Esophagus mucosa (tissue), 1 donor: ENCODE data around the gene TBC1D9B. TPM values are rescaled to one million over a fixed set of nuclear protein-coding genes. Genes with fewer than 3 reads are reported as not detected.
"Not testable (repeated sequence)": the region's sequence is repeated elsewhere in the genome, so short reads cannot be mapped to it uniquely, and the experiment has no call there.

Experiments
- ATAC-seq: fragments of 200-7000 bp; cut with Tn5 transposase; one replicate; pipeline ENCODE4 v1.9.1; 2020
- total RNA-seq: library from RNA; stranded (reverse); gene quantifications from one replicate; pipeline ENCODE4 v1.2.4, GENCODE V29; 2023
- donor health status: DM: yes; HTN: yes; CAD: no.

The TBC1D9B gene
- total RNA-seq, 1 donor from 2014 or later = 66.3 TPM

DNA sequence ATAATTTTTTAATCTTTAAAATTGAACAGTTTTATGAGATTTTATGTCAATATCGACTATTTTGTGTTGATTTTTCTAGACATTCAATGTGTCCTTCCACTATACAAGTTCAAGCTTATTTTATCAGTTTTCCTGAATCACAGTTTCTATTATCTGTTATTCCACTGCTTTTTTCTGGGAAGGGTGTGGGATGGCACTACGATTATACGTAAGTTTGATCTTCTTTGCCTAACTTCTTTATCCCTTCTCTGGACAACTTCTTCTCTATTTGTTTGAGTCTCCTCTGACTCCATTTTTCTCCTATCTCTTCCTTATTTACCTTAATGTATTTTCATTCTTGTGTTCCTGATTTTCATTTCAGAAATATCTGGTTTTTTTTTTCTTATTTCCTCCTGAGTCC, 24.5 kb downstream of the TBC1D9B start:
- ATAC-seq = no peak

DNA sequence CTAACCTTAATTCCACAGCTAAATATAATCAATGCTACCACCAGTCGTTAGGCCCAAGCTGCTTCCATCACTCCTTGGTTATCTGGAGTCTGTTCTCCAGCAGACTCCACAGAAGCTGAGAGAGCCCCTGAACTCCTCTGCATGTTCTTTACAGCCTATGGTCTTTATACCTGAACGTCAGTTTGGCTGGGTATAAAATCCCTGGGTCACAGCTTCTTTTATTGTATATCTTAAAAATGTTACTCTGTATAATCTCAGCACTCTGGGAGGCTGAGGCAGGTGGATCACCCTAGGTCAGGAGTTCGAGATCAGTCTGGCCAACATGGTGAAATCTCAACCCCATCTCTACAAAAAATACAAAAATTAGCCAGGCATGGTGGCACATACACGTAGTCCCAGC, 25.4 kb downstream of the TBC1D9B start:
- no peak for ATAC-seq

DNA sequence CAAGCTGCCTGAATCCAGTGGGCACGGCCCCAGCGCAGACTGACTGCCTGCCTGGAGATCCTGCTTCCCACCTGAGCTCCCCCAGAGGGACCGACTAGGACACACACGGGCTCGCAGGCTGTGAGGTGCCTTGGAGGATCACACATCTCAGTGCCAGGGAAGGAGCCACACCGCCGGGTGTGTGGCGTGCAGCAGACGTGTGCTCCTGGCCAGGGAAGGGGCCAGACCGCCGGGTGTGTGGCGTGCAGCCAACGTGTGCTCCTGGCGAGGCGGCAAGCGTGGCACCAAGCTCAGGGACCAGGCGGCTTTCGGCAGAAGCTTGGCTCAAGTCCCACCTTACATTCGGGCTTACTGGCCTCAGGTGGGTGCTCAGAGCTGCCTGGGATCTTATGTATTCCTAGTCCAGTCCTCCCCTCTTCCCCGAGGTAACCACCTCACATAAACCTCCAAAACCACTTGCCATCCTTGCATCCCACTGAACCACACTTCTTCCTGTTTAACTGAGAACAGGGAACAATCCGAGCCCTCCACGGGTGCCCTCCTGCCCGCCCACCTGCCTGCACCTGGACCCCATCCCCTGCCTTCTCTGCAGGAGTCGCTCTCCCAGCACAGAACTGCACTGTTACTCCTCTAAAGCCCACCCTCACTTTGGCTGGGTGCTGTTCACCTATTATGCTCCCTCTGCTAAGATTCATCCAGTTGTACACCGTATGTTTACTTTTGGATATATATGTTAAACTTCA, 26.7 kb downstream of the TBC1D9B start:
- ATAC-seq = no peak

DNA sequence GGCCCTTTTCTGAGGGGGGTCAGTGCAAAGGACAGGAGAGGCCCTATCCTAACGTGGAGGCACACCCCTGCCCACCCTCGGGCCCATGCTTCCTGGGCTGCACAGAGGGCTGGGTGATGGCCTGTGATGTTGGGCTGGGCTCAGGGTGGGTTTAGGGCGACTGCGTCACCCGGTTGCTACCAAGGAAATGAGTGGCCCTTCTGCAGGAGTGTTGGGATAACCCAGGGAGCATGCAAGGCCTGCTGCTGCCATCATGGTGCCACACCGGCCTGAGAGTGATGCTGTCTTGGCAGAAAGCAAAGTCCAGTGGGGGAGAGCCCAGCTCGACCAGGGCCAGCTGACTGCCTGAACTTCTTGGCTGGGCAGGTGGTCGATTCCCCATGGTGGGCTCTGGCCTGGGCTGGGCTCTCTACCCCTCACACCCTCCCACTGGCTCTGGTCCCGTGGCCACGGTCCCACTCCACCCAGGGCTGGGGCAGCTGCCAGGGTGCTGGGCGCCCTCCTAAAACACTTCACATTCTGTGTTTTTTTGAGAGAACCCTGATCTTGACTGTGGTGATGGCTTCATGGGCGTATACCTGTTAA, 27.5 kb downstream of the TBC1D9B start:
- ATAC-seq = no peak

DNA sequence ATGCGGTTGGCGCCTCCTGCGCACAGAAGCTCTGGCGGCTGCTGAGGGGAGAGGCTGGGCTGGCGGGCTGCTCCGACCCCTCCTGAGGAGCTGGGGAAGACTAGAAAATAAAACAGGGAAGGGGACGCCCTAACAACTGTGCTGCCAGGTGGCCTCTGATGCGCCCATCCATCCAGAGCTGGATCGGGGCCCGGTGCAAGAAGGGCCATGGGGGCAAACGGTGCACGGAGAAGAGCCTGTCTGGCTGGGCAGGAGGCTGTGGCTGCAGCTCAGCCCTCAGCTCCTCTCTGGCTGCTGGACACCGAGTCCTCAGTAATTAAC, 28.0 kb downstream of the TBC1D9B start:
- ATAC-seq = no peak

DNA sequence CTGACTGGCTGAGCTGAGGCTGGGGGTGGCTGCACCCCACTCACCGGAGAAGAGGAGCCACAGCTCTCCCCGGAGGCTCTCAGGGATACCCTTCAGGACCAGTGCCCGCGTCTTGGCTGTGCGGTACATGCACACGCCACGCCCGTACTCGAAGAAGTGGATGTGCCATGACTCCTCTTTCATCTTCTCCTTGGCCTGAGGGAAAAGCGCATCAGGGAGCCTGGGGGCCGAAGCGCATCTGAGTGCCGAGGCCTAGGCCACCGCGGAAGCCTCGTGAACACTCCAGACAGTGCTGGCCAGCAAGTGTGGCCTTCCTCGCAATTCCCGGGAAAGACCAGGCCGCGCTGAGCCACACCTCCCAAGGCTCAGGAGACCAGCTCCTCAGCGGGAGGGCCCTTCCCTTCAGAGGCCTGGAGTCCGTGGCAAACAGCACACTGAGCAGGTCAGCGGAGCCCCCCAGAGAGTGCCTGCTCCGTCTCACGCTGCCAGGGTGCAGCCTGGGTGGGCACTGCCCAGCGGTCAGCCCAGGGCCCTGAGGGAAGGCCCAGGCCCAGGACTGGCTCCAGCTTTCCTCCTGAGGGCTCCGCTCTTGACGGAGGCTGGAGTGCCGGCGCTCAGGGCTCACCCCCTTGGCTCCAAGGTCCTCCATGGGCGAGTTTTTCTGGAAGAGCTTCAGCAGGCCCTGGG, 28.6 kb downstream of the TBC1D9B start:
- no peak for ATAC-seq

DNA sequence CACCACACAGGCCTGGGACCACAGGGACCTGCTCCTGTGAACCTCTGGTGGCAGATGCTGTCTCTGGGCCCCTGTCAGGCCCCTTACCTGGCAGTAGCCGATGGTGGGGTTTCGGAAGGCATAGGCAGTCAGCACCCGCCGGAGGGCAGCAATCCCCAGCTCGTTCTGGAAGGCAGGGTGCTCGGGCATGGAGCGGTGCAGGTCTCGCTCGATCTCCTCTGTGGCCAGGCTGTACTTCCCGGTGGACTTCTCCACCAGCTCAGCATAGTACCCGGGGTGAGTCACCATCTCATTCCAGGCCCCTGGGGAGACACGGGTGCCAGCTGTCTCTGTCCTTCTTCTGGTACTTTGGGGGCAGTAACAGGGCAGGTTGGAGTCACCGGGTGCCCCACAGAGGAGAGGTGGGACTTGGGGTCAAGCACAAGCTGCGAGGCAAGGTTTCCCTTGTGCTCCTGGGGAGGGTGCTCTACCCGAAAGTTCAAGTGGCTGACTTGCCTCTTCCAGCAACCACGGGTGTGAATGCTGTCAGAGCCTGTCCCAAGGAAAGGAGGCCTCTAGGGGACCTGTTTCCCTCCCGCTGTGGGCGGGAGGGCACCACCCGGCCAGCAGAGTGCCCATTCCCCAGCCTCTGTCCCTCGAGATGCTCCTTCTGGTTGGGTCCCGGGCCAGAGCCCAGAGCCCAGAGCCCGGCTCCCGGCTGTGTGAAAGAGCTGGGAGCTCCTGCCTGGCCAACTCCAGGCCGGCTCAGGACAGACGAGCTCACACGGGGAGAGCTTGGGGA, 29.3 kb downstream of the TBC1D9B start:
- no peak for ATAC-seq

DNA sequence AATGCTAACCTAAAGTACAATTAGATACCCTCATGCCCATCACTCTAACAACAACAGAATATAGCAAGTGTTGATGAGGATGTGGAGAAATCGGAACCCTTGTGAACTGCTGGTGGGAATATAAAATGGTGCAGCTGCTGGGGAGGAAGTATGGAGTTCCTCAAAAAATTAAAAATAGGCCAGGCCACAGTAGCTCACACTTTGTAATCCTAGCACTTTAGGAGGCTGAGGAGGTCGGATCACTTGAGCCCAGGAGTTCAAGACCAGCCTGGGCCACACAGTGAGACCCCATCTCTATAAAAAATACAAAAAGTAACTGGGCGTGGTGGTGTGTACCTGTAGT, 31.1 kb downstream of the TBC1D9B start:
- ATAC-seq = no peak

DNA sequence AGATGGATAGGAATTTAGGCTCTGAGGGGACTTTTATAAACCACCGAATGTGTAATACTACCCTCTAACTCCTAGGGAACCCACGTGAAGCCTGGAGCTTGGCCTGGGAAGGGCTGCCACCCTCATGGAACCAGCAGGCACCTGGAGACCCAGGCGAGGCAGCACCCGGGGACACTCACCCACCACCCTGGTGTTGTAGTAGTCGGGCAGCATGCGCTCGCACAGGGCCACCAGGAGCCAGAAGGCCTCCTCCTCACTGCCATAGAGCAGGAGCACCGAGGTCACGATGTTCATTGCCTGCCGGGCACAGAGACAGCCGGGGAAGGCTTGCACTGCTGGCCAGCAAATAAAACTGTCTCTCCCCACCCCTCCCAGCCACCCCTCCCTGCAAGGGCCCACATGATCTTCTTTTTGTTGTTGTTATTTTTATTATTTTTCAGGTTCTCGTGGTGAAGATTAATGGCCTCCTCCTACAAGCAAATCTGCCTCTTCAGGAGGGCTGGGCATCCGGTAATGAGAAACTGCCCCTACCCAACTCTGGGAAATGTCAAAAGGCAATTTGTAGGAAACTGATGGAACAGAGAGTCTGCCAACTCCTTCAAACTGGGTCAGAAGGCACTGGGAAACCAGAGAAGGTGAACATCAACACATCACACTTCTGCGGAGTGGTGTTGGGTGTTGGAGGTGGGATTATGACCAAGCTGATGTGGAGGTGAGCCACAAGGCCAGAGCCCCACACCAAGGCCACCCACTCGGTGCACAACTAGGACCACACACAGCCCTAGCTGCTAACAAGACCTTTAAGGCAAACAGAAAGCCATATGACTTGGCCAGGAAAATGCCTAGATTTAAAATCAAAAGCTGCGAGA, 31.7 kb downstream of the TBC1D9B start:
- no peak for ATAC-seq

DNA sequence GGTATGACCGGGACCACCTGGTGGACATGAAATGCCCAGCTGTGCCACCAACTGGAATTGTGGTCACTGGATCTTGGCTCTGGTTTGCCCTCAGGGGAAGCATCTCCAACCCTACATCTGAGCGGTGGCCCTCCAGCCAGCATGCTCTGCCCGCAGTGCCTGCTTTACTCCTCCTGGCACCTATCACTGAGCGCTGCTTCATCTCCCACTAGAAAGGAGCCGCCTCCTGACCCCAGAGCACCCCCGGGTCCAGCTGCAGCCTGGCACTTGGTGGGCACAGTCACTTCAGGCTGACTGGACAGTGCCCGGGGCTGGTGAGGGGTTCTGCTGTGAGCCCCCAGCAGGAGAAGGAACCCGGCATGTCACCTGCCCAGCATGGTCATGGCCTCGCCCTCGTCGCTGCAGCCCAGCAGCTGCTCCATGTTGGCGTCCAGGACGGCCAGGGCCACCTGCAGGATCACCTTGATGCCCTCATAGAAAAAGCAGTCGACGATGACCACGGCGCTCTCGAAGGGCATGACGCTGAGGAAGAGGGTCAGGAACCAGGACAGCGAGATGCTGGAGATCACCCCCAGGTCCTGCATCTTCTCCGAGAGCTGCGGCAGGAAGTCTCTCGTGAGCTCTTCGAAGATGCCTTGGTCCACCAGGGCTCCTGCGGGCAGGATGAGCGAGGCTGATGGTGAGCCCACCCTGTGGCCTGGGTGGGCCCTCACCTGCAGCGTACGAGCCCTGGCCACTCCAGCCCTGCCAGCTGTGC, 33.0 kb downstream of the TBC1D9B start:
- no peak for ATAC-seq

DNA sequence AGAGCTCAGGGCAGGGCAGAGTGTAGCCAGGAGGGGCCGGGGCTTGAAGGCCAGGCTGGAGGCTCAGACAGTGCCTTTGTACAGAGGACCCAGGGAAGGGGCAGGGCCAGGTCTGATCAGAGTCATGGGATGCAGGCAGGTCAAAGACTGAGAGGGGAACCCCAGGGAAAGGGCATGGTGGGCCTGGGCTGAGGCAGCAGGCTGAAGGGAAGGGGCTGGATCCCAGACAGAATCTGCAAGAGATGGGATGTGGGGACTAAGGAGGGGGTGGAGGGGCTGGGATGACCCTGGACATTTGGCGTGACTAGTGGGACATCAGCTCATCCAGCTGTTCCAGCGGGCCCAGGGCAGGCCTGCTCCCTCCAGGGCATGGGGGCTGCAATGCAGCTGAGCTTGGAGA, 33.6 kb downstream of the TBC1D9B start:
- no peak for ATAC-seq

DNA sequence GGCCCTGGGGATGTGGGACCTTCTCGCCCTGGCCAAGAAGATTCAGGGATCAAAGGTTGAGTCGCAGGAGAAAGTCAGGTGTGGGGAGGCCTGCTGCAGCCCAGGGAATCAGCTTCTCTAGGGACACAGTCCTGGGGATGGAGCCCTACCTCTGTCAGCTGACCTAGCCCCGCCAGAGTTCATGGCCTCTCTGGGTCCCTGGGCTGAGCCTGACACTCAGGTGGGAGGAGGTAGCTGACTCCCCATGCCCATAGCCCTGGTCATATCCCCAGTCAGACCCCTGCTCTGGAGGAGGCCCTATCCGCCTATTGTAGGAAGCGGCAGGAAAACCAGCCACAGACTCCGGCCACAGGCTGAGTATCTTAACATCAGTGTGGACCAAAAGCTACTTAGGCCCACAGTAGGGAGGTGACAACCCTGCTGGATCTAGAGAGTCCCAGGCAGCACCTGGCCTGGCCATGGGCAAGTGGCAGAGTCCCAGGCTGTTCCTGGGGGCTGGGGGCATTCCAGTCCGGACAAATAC, 34.0 kb downstream of the TBC1D9B start:
- ATAC-seq = no peak

DNA sequence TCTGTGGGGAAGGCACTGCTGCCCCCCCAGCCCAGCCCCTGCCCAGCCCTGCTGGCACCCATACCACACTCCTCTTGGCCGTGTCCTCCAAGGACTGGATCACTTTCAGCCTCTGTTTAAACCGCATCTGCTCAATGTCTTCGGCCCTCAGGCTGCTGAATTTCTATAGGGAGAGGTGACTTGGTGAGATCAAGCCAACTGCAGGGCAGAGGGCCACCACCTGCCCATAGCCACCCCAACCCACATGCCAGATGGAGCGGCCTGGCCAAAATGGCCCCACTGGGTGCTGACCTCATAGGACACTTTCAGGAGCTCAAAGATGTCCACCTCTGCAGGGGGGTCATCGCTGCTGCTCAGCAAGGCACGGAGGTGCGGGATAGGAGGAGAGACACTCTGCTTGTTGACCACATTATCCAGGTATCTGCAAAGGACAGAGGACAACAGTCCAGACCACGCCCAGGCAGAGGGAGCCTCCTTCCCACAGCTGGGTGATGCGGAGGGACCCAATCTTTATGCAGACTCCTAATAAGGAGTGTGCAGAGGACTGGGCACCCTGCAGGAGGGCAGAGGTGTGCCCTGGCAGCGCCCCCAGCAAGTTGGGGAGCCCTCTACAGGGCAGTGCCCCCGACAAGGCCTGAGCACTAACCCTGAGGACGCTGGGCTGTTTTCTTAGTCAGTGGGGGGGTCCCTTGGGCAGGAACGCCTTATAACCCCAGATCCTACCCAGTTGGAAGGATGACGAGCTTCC, 34.7 kb downstream of the TBC1D9B start:
- ATAC-seq = no peak

DNA sequence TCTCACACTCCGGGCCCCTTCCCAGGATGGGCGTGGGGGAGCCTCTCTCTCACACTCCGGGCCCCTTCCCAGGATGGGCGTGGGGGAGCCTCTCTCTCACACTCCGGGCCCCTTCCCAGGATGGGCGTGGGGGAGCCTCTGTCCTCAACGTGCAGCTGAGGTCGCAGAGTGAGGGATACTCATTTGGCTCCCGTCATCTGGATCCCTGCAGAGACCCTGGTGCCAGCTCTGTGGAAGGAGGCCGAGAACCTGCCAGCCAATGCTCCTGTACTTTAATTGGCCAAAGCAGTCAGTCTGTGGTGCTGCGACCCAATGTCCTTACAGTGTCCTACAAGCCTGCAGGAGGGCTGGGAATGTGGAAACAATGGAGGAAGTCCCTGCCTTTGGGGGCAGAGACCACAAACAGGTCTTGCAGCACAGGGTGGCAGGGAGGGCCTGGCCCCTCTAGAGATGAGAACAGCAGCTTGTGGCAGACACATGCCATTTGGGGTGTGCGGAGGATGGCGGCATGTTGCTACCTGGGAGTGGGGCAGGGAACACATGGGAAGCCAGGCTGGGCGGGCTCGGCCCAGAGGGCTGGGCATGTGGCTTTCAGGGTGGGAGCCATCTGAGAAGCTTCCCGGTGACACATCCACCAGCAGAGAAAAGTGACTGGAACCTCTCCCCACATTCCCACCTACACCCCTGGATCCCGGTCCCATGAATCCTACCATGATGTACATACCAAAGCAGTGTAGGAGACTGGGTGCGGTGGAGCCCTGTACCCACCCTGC, 35.5 kb downstream of the TBC1D9B start:
- ATAC-seq = no peak

DNA sequence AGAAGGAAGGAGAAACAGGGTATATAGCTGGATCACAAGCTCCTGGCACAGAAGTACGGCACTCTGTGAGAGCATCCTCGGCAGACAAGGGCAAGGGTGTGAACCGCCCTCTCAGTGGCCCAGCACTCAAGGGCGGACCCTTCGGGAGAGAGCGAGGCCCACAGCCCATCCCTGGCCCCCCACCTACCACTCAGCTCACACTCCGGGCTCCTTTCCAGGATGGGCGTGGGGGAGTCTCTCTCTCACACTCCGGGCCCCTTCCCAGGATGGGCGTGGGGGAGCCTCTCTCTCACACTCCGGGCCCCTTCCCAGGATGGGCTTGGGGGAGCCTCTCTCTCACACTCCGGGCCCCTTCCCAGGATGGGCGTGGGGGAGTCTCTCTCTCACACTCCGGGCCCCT, 36.2 kb downstream of the TBC1D9B start:
- ATAC-seq = not testable (repeated sequence)

DNA sequence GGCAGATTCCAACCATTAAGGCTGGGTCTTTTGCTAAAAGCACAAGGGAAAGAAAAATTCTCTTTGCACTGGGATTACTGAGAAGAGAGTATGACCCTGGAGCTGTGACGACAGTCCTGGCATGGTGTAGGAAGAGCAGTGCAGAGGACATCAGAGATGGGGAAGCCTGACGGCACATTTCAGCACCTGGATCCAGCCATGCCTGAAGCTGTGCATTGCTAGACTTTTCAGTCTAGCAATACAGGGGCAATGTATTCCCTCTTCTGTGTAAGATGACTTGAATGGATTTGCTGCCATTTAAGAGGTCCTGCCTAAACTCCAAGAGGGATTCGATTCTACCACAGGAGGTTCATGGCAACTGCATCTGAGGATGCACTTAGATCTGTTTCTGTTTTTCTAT, 36.7 kb downstream of the TBC1D9B start:
- no peak for ATAC-seq

DNA sequence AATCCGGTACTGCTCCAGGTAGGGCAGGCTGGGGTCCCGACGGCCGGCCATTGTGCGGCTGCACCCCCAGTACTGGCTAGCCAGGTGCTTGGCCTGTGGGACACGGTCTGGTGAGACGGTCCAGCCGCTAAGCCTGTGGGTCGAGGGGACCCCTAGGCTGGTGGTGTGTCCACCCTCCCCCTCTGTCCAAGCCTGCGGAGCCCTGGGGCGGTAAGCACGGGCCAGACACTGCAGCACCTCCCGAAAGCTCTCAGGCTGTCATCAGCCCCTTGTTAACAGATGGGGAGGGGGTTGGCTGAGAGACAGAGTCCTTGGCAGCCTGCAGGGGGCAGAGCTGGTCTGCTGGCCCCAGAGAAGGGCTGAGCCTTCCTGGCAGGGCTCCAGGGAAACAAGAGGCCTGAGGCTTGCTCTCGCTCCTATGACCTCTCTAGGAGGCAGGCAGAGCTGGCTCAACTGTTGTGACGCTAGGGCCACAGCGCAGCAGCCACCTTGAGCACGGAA, 37.2 kb downstream of the TBC1D9B start:
- ATAC-seq = no peak

DNA sequence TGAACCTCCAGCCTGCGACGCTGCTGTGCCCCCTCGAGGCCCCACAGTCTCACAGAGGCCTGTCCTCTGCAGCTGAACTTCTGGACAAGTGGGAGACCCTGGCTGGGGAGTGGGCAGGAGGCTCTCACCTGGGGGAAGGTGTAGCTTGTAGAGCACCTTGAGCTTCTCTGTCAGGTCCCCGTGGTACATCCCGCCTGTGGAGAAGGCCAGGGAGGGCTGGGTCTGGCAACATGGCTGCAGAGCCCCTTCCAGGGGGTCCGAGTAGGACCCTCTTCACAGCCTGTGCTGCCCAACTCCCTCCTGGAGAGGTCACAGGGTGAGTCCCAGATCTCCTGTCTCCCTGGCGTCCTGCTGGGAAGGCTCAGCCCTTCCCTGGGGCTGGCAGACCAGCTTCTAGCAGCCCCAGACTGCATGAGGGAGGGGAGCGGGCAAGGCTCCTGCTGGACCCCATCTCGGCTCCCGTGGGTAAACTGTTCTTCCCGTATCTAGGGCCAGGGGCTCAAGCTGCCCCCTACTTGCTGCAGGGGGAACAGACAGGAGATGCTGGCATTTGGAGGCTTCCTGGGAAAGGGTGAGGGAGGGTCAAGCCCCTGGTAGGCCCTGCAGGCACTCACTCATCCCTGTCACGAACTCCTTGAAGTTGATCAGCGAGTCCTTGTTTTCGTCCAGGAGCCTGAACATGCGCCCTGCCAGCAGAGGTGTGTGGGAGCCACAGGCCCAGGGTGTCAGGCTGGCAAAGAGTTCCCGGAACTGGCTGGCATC, 37.9 kb downstream of the TBC1D9B start:
- no peak for ATAC-seq

DNA sequence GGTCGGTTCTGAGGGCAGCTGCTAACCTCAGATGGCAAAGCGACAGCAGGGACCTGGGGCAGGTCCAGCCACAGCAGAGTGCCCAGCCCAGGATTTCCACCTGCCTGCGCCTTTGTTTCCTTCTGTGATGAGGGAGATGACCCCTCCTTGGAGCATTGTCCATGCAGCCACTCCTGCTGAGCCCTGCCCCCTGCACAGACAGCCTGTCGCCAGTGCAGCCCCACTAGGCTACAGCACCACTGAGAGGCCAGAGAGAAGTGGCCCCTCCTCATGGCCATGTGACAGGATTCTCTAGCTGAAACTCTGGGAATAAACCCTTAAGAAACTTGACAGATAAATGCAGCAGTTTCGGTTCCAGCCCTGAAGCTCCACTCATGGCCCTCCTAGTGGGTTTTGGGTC, 38.6 kb downstream of the TBC1D9B start:
- no peak for ATAC-seq
